Kidney epithelial cell (primary cell): ENCODE measurements around the gene SULT2A1. TPM values are rescaled to one million over a fixed set of nuclear protein-coding genes. Genes with fewer than 3 reads are reported as not detected.

Experiments
- total RNA-seq: library from RNA; depleted of rRNA; stranded (reverse); fragments of >200 nt; gene quantifications from 2 replicates; pipeline ENCODE4 v1.2.3, GENCODE V29; 2015

SULT2A1 gene
- total RNA-seq, 1 donor from 2014 or later, result not detected

Other genes with a start within 250 kb of the SULT2A1 start
- gene EHD2, start 172.9 kb downstream of the SULT2A1 start, total RNA-seq, result 32.5 and 37.4 TPM in 2 replicates
- gene NOP53, start 140.8 kb downstream of the SULT2A1 start, total RNA-seq, result 358 and 380 TPM in 2 replicates
- gene SELENOW, start 107.6 kb downstream of the SULT2A1 start, total RNA-seq, result 166 and 233 TPM in 2 replicates
- not detected in 2 replicates for gene TPRX1, start 81.8 kb downstream of the SULT2A1 start, total RNA-seq
- not detected in 2 replicates for gene CRX, start 64.4 kb downstream of the SULT2A1 start, total RNA-seq
- not detected in 2 replicates for gene TPRX2, start 27.1 kb downstream of the SULT2A1 start, total RNA-seq
- gene BSPH1, start 105.9 kb upstream of the SULT2A1 start, total RNA-seq, result not detected in 2 replicates
- gene ELSPBP1, start 108.3 kb upstream of the SULT2A1 start, total RNA-seq, result not detected in 2 replicates
- not detected in 2 replicates for gene CABP5, start 157.8 kb upstream of the SULT2A1 start, total RNA-seq
- gene PLA2G4C, start 224.5 kb upstream of the SULT2A1 start, total RNA-seq, result 15.8 and 21.3 TPM in 2 replicates